ENCODE results near the gene SDR42E1. TPM values are rescaled to one million over a fixed set of nuclear protein-coding genes. Genes with fewer than 3 reads are reported as not detected.

Gene SDR42E1
- total and polyA plus RNA-seq, 2 of the 13 experiments (the other 11 are each of a cell fraction or from before 2014, with no cell fraction given), result 0.01 to 0.13 TPM

DNA sequence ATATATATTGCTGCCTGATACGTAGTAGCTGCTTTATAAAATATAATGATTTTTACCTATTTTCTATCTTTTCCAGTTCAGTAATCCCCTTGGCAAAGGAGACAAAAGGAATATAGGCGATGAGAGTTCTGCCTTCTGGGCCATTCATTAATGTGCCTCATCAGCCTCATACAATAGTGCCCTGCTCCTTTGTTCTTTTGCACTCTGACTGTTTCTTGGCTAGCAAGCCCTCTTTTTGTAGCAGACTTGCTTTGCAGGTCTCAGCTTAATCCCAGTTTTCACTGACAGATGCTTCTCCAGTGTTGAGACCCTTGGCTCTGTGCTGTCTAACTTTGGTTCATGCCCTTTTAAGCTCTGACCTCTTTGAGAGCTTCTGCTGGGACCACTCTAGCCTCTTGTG, 34.2 kb upstream of the SDR42E1 start (continued):
- TF ChIP-seq CBX2 (IDR thresholded peaks at IDR 0.05; ENCODE audit: low read depth, low read length), result no peak
- TF ChIP-seq CBX2 (CRISPR knock-in tag; IDR thresholded peaks at IDR 0.05; ENCODE audit: low read depth), result no peak
- TF ChIP-seq FOXA3 (CRISPR knock-in tag; IDR thresholded peaks at IDR 0.05), result no peak

DNA sequence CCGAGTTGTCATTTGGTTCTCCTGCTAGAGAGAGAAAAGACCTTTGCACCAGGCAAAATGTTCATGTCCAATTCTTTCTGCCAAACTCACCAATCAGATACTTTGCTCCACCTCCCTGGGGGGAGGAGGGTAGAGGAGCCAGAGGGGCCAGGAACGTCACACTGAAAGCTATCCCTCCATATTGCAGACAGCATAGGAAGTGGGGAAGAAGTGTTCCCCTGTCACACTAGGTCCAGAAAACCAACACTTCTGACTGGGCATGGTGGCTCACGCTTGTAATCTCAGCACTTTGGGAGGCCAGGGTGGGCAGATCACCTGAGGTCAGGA, 33.3 kb upstream of the SDR42E1 start:
- CTCF ChIA-PET (ENCODE audit: low intra/inter-chr PET ratio, low total read pairs), result no interaction called here
- no TSS peak for BruUV-seq (replicated peaks)
- in situ Hi-C loops (cut with HindIII; ENCODE audit: extremely low pct_ligation_motif_present, low pct_unique_long_range_greater_than_20kb), result no loop called here
- TF ChIP-seq HMG20A (CRISPR knock-in tag; IDR thresholded peaks at IDR 0.05; ENCODE audit: borderline replicate concordance) (no peak), POGZ (CRISPR knock-in tag; IDR thresholded peaks at IDR 0.05) (peak; percentile 75), LCORL (IDR thresholded peaks at IDR 0.05) (no peak), LCORL (CRISPR knock-in tag; IDR thresholded peaks at IDR 0.05) (peak; percentile 8; the same call in 1 of the 2 replicates), GATAD2A (CRISPR knock-in tag; IDR thresholded peaks at IDR 0.05) (0 out of 2 replicates have a peak, but pooled peaks have one; percentile 14), ZMYM4 (CRISPR knock-in tag; IDR thresholded peaks at IDR 0.05) (peak; percentile 93), IKZF4 (CRISPR knock-in tag; IDR thresholded peaks at IDR 0.05; ENCODE audit: borderline replicate concordance, low read depth, not compliant biosample characterization) (no peak), SP4 (CRISPR knock-in tag; IDR thresholded peaks at IDR 0.05) (peak; percentile 42; the same call in 1 of the 2 replicates), MAZ (IDR thresholded peaks at IDR 0.05; ENCODE audit: borderline replicate concordance, low read depth, low read length) (peak; percentile 44; the same call in 1 of the 2 replicates), MAZ (CRISPR knock-in tag; IDR thresholded peaks at IDR 0.05; ENCODE audit: low read depth) (no peak)
- TF ChIP-seq, protein P1, sequence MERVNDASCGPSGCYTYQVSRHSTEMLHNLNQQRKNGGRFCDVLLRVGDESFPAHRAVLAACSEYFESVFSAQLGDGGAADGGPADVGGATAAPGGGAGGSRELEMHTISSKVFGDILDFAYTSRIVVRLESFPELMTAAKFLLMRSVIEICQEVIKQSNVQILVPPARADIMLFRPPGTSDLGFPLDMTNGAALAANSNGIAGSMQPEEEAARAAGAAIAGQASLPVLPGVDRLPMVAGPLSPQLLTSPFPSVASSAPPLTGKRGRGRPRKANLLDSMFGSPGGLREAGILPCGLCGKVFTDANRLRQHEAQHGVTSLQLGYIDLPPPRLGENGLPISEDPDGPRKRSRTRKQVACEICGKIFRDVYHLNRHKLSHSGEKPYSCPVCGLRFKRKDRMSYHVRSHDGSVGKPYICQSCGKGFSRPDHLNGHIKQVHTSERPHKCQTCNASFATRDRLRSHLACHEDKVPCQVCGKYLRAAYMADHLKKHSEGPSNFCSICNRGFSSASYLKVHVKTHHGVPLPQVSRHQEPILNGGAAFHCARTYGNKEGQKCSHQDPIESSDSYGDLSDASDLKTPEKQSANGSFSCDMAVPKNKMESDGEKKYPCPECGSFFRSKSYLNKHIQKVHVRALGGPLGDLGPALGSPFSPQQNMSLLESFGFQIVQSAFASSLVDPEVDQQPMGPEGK (CRISPR knock-in tag; IDR thresholded peaks at IDR 0.05), result peak; percentile 38; the same call in 1 of the 2 replicates
- TF ChIP-seq, protein P2, sequence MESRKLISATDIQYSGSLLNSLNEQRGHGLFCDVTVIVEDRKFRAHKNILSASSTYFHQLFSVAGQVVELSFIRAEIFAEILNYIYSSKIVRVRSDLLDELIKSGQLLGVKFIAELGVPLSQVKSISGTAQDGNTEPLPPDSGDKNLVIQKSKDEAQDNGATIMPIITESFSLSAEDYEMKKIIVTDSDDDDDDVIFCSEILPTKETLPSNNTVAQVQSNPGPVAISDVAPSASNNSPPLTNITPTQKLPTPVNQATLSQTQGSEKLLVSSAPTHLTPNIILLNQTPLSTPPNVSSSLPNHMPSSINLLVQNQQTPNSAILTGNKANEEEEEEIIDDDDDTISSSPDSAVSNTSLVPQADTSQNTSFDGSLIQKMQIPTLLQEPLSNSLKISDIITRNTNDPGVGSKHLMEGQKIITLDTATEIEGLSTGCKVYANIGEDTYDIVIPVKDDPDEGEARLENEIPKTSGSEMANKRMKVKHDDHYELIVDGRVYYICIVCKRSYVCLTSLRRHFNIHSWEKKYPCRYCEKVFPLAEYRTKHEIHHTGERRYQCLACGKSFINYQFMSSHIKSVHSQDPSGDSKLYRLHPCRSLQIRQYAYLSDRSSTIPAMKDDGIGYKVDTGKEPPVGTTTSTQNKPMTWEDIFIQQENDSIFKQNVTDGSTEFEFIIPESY (CRISPR knock-in tag; IDR thresholded peaks at IDR 0.05), result no peak
- TF ChIP-seq, protein P3, sequence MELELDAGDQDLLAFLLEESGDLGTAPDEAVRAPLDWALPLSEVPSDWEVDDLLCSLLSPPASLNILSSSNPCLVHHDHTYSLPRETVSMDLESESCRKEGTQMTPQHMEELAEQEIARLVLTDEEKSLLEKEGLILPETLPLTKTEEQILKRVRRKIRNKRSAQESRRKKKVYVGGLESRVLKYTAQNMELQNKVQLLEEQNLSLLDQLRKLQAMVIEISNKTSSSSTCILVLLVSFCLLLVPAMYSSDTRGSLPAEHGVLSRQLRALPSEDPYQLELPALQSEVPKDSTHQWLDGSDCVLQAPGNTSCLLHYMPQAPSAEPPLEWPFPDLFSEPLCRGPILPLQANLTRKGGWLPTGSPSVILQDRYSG (CRISPR knock-in tag; IDR thresholded peaks at IDR 0.05), result no peak
- TF ChIP-seq, protein P4, sequence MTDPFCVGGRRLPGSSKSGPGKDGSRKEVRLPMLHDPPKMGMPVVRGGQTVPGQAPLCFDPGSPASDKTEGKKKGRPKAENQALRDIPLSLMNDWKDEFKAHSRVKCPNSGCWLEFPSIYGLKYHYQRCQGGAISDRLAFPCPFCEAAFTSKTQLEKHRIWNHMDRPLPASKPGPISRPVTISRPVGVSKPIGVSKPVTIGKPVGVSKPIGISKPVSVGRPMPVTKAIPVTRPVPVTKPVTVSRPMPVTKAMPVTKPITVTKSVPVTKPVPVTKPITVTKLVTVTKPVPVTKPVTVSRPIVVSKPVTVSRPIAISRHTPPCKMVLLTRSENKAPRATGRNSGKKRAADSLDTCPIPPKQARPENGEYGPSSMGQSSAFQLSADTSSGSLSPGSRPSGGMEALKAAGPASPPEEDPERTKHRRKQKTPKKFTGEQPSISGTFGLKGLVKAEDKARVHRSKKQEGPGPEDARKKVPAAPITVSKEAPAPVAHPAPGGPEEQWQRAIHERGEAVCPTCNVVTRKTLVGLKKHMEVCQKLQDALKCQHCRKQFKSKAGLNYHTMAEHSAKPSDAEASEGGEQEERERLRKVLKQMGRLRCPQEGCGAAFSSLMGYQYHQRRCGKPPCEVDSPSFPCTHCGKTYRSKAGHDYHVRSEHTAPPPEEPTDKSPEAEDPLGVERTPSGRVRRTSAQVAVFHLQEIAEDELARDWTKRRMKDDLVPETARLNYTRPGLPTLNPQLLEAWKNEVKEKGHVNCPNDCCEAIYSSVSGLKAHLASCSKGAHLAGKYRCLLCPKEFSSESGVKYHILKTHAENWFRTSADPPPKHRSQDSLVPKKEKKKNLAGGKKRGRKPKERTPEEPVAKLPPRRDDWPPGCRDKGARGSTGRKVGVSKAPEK (CRISPR knock-in tag; IDR thresholded peaks at IDR 0.05; ENCODE audit: borderline replicate concordance), result 0 out of 2 replicates have a peak, but pooled peaks have one; percentile 37

More for the DNA sequence above, 33.3 kb upstream of the SDR42E1 start:
- peak overlapping the region; percentile 58 for H3K4me2 ChIP-seq (ENCODE audit: low read depth, low read length)
- H3K4me1 ChIP-seq (ENCODE audit: insufficient read depth, low read length), result peaks cover 78% of the 10 kb centered on the region
- H3K36me3 ChIP-seq (replicated peaks in 1 of 2; ENCODE audit: control insufficient read depth in 1 of 2, insufficient read depth in 2 of 2, low read length in 2 of 2), result peaks cover 2 to 5% of the 10 kb centered on the region in 2 experiments; a peak in 4 of 5 replicates
- H3K27ac ChIP-seq (ENCODE audit: extremely low read length, insufficient read depth, low read length), result peak overlapping the region; percentile 25
- no peaks in the 10 kb centered on the region for H3K27me3 ChIP-seq (ENCODE audit: control insufficient read depth in 1 of 2, insufficient read depth in 2 of 2, low read length in 2 of 2)
- H3K9me3 ChIP-seq (ENCODE audit: low read length), result no peaks in the 10 kb centered on the region
- H3K4me3 ChIP-seq (replicated peaks in 1 of 3; ENCODE audit: insufficient read depth in 1 of 3, low read depth in 2 of 3, low read length in 3 of 3), result peak overlapping the region in 1 of 3 experiments; percentile 8; a peak in 1 of 6 replicates
- no peaks in the 10 kb centered on the region; the same call in 1 of the 2 replicates for H4K20me1 ChIP-seq (ENCODE audit: insufficient read depth, low read length)
- peak; percentile 91 for ATAC-seq
- no peak overlapping the region for H2AFZ ChIP-seq (ENCODE audit: low read length)
- POLR2A ChIA-PET, result interaction anchor here (0.7 to 2.4 kb wide), 5 partner anchors 10 to 125 kb away, joined by 3 to 9 read pairs (median 3); partner anchors contain the start of genes HSD17B2 and MPHOSPH6
- peak; percentile 64 for FAIRE-seq
- intact Hi-C loops (cut with micrococcal nuclease; ENCODE audit: unreplicated experiment), result no loop called here
- H3K79me2 ChIP-seq (ENCODE audit: insufficient read depth, low read length), result peaks cover 51% of the 10 kb centered on the region
- WGBS (ENCODE audit: low lambda C conversion rate), result 69% methylated on average over 3 of the region's 3 CpGs
- H3K9ac ChIP-seq (ENCODE audit: insufficient read depth, low read depth, low read length), result no peak overlapping the region
- DNase-seq (ENCODE audit: low spot score), result peak; percentile 74
